Measurements from ENCODE around the gene SLC51A. TPM values are rescaled to one million over a fixed set of nuclear protein-coding genes. Genes with fewer than 3 reads are reported as not detected.
"Not testable (repeated sequence)": the region's sequence is repeated elsewhere in the genome, so short reads cannot be mapped to it uniquely, and the experiment has no call there.

SLC51A gene
- total RNA-seq, 6 donors from 2014 or later, result 0.89 to 3.2 (median 1.1) TPM

DNA sequence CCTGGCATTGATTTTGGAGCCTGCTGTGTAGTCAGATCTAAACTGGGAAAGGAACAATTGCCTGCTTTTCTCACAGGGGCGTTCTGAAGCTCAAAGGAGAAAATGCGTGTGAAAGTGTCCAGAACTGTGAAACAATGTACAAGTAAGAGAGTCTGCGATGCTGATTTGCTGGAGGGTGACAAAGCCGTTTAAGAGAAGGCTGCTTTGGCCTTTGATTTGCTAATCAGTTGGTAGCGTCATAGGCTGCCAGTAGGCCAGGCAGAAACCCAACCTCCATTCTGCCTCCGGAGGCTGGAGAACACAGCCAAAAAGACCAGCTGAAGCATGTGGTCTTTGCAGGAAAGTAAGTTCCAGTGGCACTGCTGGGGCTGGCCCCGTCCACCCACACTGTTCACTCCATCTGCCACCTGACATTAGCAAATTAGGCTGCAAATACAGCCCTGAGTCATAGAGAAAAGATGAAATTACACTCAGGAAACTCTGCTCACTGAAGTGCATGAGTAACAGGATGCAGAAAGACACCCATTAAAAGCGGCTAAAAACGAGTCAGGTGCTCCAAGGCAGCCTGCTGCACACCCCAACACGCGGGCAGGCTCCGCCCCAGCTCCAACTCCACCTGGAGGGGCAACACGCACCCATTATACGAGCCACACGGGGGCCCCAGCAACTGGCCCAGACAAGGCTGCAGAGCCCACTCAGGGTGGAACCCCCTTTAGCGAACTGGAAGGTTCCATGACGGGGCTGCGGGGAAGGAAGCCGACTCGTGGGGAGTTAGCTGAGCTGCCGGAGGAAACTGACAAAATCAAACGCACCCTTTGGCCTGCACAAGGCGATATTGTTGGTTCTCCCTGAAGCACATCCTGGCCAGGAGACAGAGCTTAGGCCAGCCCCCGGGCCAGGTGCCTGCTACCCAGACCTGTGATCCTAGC, 36.7 kb upstream of the SLC51A start:
- TF ChIP-seq POLR2AphosphoS5 (IDR thresholded peaks at IDR 0.05) (no peak), EP300 (IDR thresholded peaks at IDR 0.05) (no peak), POLR2A (IDR thresholded peaks at IDR 0.05) (peak in 1 of 4 donors; percentile 51)
- TF ChIP-seq, protein P1, sequence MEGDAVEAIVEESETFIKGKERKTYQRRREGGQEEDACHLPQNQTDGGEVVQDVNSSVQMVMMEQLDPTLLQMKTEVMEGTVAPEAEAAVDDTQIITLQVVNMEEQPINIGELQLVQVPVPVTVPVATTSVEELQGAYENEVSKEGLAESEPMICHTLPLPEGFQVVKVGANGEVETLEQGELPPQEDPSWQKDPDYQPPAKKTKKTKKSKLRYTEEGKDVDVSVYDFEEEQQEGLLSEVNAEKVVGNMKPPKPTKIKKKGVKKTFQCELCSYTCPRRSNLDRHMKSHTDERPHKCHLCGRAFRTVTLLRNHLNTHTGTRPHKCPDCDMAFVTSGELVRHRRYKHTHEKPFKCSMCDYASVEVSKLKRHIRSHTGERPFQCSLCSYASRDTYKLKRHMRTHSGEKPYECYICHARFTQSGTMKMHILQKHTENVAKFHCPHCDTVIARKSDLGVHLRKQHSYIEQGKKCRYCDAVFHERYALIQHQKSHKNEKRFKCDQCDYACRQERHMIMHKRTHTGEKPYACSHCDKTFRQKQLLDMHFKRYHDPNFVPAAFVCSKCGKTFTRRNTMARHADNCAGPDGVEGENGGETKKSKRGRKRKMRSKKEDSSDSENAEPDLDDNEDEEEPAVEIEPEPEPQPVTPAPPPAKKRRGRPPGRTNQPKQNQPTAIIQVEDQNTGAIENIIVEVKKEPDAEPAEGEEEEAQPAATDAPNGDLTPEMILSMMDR (IDR thresholded peaks at IDR 0.05), result peak in 1 of 6 experiments; percentile 9
- peaks cover 0 to 5% (median 2%) of the 10 kb centered on the region in 4 donors for H3K4me1 ChIP-seq
- peak overlapping the region; percentile 24 to 68 (median 26) for H3K27ac ChIP-seq
- ATAC-seq (ENCODE audit: low FRiP score in 2 of 2) (peak; percentile 37 to 73), DNase-seq (peak in 1 of 2 donors; percentile 83)
- no peaks in the 10 kb centered on the region for H3K36me3 ChIP-seq
- H3K27me3 ChIP-seq, result no peaks in the 10 kb centered on the region
- H3K4me3 ChIP-seq, result no peak overlapping the region
- 50 to 54% methylated on average over 18 to 24 of the region's 24 CpGs for WGBS, 2 donors
- no peaks in the 10 kb centered on the region for H3K9me3 ChIP-seq

DNA sequence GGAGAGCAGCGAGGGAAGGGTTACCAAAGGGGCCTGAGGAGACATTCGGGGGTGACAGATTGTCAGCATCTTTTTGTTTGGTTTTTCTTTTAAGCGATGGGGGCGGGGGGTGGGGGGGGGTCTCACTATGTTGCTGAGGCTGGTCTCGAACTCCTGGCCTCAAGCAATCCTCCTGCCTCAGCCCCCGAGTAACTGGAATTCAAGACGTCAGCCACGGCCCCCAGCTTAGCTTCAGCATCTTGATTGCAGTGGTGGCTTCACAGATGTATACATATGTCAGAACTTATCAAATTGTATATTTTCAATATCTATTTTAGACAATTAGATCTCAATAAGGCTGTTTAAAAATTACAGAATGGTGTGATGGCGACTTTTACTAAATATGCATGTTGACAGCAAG, 36.0 kb upstream of the SLC51A start:
- Histone ChIP-seq H3K9me3 (no peaks in the 10 kb centered on the region), H3K4me3 (no peak overlapping the region), H3K36me3 (no peaks in the 10 kb centered on the region), H3K27ac (peak overlapping the region in 3 of 4 donors; percentile 24 to 68 (median 27)), H3K27me3 (no peaks in the 10 kb centered on the region), H3K4me1 (peaks cover 0 to 5% (median 2%) of the 10 kb centered on the region in 4 donors)
- 76 to 87% methylated on average over 9 of the region's 9 CpGs for WGBS, 2 donors
- DNase-seq, result no peak
- TF ChIP-seq POLR2AphosphoS5 (IDR thresholded peaks at IDR 0.05) (no peak), POLR2A (IDR thresholded peaks at IDR 0.05) (no peak), EP300 (IDR thresholded peaks at IDR 0.05) (no peak)
- TF ChIP-seq, protein P1 (IDR thresholded peaks at IDR 0.05), result no peak
- no peak for ATAC-seq (ENCODE audit: low FRiP score in 2 of 2)

DNA sequence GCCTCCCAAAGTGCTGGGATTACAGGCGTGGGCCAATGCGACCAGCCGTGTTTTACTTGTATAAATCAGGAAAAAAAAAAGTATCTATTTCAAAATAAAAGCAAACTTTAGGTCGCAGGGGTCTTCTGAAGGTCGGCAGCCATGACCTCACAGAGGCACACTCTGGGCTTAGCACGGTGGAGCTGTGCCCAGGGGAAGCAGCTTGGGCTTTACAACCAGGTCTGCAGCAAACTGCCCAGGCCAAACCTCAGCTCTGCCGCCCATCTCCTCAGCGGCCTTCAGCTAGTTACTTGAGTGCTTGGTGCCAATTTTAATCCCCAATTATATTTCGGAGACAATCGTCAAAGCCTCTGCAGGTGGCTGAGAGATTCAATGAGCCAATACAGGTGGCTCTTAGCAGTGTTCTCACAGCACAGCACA, 35.2 kb upstream of the SLC51A start:
- peaks cover 0 to 5% (median 2%) of the 10 kb centered on the region in 4 donors for H3K4me1 ChIP-seq
- TF ChIP-seq, protein P1 (IDR thresholded peaks at IDR 0.05), result no peak
- TF ChIP-seq EP300 (IDR thresholded peaks at IDR 0.05) (no peak), POLR2A (IDR thresholded peaks at IDR 0.05) (no peak), POLR2AphosphoS5 (IDR thresholded peaks at IDR 0.05) (no peak)
- no peaks in the 10 kb centered on the region for H3K9me3 ChIP-seq
- ATAC-seq (ENCODE audit: low FRiP score in 2 of 2) (no peak), DNase-seq (no peak)
- H3K4me3 ChIP-seq, result no peak overlapping the region
- no peaks in the 10 kb centered on the region for H3K36me3 ChIP-seq
- WGBS, 2 donors, result 76 to 78% methylated on average over 10 of the region's 10 CpGs
- no peaks in the 10 kb centered on the region for H3K27me3 ChIP-seq
- peak overlapping the region in 1 of 4 donors; percentile 26 for H3K27ac ChIP-seq

DNA sequence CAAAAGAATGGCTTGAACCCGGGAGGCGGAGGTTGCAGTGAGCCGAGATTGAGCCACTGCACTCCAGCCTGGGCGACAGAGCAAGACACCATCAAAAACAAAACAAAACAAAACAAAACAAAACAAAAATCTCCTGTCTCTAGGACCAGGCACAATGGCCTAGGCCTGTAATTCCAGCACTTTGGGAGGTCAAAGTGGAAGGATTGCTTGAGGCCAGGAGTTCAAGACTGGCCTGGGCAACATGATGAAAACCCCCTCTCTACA, 32.2 kb upstream of the SLC51A start:
- not testable (repeated sequence) for H3K4me1 ChIP-seq; H3K4me3 ChIP-seq; H3K27me3 ChIP-seq; H3K27ac ChIP-seq; H3K36me3 ChIP-seq; H3K9me3 ChIP-seq; ATAC-seq (ENCODE audit: low FRiP score in 2 of 2); DNase-seq
- WGBS, 2 donors, result 81 to 90% methylated on average over 4 of the region's 4 CpGs

GRCh38 chr3:196184881-196185280, 31.5 kb upstream of the SLC51A start:
- peaks cover 0 to 3% (median 2%) of the 10 kb centered on the region in 4 donors for H3K4me1 ChIP-seq
- H3K27ac ChIP-seq, result no peak overlapping the region
- H3K4me3 ChIP-seq, result no peak overlapping the region
- DNase-seq, result no peak
- ATAC-seq (ENCODE audit: low FRiP score in 2 of 2), result no peak
- no peaks in the 10 kb centered on the region for H3K27me3 ChIP-seq
- H3K9me3 ChIP-seq, result no peaks in the 10 kb centered on the region
- 94 to 96% methylated on average over 15 of the region's 15 CpGs for WGBS, 2 donors
- no peaks in the 10 kb centered on the region for H3K36me3 ChIP-seq
- TF ChIP-seq EP300 (IDR thresholded peaks at IDR 0.05) (no peak), POLR2AphosphoS5 (IDR thresholded peaks at IDR 0.05) (no peak), POLR2A (IDR thresholded peaks at IDR 0.05) (no peak)
- TF ChIP-seq, protein P1 (IDR thresholded peaks at IDR 0.05), result no peak
